Subcutaneous adipose tissue (tissue), 4 donors: ENCODE results near the gene KDM1B. TPM values are rescaled to one million over a fixed set of nuclear protein-coding genes. Genes with fewer than 3 reads are reported as not detected.

Experiments used
- CTCF ChIP-seq: fragments of 450-650 bp; IDR thresholded peaks from one replicate; pipeline ENCODE4 v1.5.1; 2016; ENCODE audit warnings: low read depth, mild to moderate bottlenecking, control low read depth, antibody characterized with exemption, moderate library complexity
- total RNA-seq, 4 donors: library from RNA; depleted of rRNA; stranded (reverse); fragments of >200 nt; gene quantifications; one replicate each; pipeline ENCODE4 v1.1.0, GENCODE V29; 2016

KDM1B gene
- total RNA-seq, 4 donors from 2014 or later, result 11.9 to 15.8 (median 14.9) TPM

GRCh38 chr6:18210707-18211106 is 55.5 kb downstream of the KDM1B start:
- no peak for TF ChIP-seq CTCF

- TF ChIP-seq CTCF, result no peak
Measured at GRCh38 chr6:18211338-18211737, 56.1 kb downstream of the KDM1B start.

GRCh38 chr6:18212231-18212630 is 57.0 kb downstream of the KDM1B start:
- TF ChIP-seq CTCF, result no peak

- TF ChIP-seq CTCF, result no peak
Measured at GRCh38 chr6:18213439-18213838, 58.2 kb downstream of the KDM1B start.

GRCh38 chr6:18214003-18214402 is 58.8 kb downstream of the KDM1B start:
- no peak for TF ChIP-seq CTCF

- TF ChIP-seq CTCF, result no peak
Measured at GRCh38 chr6:18215436-18215835, 60.2 kb downstream of the KDM1B start.

- TF ChIP-seq CTCF, result no peak
Measured at GRCh38 chr6:18216411-18216810, 61.2 kb downstream of the KDM1B start.
